DND-41 (cell line): ENCODE results near the gene F11.

Experiments
- EZH2 ChIP-seq: IDR thresholded peaks from 3 replicates; pipeline ENCODE4 v1.6.1; 2012; ENCODE audit warnings: borderline replicate concordance, low read depth, mild to moderate bottlenecking, moderate library complexity, low read length, inconsistent platforms; ENCODE audit not compliant: severe bottlenecking
- TF ChIP-seq, protein P1 (sequence below): IDR thresholded peaks from 2 replicates; pipeline ENCODE4 v1.5.1; 2012; ENCODE audit warnings: borderline replicate concordance, low read length, moderate library complexity, mild to moderate bottlenecking; ENCODE audit not compliant: poor library complexity, severe bottlenecking; ENCODE audit errors: extremely low read depth

- TF ChIP-seq, protein P1, sequence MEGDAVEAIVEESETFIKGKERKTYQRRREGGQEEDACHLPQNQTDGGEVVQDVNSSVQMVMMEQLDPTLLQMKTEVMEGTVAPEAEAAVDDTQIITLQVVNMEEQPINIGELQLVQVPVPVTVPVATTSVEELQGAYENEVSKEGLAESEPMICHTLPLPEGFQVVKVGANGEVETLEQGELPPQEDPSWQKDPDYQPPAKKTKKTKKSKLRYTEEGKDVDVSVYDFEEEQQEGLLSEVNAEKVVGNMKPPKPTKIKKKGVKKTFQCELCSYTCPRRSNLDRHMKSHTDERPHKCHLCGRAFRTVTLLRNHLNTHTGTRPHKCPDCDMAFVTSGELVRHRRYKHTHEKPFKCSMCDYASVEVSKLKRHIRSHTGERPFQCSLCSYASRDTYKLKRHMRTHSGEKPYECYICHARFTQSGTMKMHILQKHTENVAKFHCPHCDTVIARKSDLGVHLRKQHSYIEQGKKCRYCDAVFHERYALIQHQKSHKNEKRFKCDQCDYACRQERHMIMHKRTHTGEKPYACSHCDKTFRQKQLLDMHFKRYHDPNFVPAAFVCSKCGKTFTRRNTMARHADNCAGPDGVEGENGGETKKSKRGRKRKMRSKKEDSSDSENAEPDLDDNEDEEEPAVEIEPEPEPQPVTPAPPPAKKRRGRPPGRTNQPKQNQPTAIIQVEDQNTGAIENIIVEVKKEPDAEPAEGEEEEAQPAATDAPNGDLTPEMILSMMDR = no peak
- no peak for TF ChIP-seq EZH2
Observed at GRCh38 chr4:186272699-186273391, 6.9 kb downstream of the F11 start.
